ENCODE measurements around the gene MPP4. TPM values are rescaled to one million over a fixed set of nuclear protein-coding genes. Genes with fewer than 3 reads are reported as not detected.

MPP4 gene
- under 1 TPM in 2 of 4 donors, not detected in 2; 0.17 to 0.34 TPM for total RNA-seq
- under 1 TPM; 0.06 to 0.25 (median 0.06) TPM for polyA plus RNA-seq
- long read RNA-seq, donor 1, result 0 reads
- long read RNA-seq, donor 2, result 0 reads

- no peak for ATAC-seq
These were observed at the start of gene MPP4 for GRCh38 chr2:201698588-201699226. MPP4 (minus strand) TSS chr2:201698644; CDS start chr2:201693954, 4,690 bp downstream.

GRCh38 chr2:201746551-201746950 is 48.1 kb upstream of the MPP4 start:
- WGBS, 3 donors, result 84 to 87% (median 85%) methylated on average over 6 of the region's 6 CpGs
- ATAC-seq, result no peak
- DNase-seq, result no peak

More at GRCh38 chr2:201698588-201699226, at the start of gene MPP4:
- Histone ChIP-seq H3K36me3 (ENCODE audit: insufficient read depth in 1 of 2, low read depth in 1 of 2) (peaks cover 3 to 37% of the 10 kb centered on the region in 2 donors), H3K4me1 (no peaks in the 10 kb centered on the region), H3K27me3 (ENCODE audit: insufficient read depth in 3 of 3, low read length in 2 of 3) (no peaks in the 10 kb centered on the region), H3K9me3 (no peaks in the 10 kb centered on the region), H3K27ac (no peak within 1 kb of the TSS), H3K4me3 (no peak within 1 kb of the TSS)
- whole genome bisulfite sequencing, 3 donors, result 22 to 32% (median 25%) methylated on average over 3 of the region's 3 CpGs
- TF ChIP-seq, protein P1, sequence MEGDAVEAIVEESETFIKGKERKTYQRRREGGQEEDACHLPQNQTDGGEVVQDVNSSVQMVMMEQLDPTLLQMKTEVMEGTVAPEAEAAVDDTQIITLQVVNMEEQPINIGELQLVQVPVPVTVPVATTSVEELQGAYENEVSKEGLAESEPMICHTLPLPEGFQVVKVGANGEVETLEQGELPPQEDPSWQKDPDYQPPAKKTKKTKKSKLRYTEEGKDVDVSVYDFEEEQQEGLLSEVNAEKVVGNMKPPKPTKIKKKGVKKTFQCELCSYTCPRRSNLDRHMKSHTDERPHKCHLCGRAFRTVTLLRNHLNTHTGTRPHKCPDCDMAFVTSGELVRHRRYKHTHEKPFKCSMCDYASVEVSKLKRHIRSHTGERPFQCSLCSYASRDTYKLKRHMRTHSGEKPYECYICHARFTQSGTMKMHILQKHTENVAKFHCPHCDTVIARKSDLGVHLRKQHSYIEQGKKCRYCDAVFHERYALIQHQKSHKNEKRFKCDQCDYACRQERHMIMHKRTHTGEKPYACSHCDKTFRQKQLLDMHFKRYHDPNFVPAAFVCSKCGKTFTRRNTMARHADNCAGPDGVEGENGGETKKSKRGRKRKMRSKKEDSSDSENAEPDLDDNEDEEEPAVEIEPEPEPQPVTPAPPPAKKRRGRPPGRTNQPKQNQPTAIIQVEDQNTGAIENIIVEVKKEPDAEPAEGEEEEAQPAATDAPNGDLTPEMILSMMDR (IDR thresholded peaks at IDR 0.05), result no peak
- intact Hi-C loops (cut with DNase I), result no loop called here
- no peak for DNase-seq

DNA sequence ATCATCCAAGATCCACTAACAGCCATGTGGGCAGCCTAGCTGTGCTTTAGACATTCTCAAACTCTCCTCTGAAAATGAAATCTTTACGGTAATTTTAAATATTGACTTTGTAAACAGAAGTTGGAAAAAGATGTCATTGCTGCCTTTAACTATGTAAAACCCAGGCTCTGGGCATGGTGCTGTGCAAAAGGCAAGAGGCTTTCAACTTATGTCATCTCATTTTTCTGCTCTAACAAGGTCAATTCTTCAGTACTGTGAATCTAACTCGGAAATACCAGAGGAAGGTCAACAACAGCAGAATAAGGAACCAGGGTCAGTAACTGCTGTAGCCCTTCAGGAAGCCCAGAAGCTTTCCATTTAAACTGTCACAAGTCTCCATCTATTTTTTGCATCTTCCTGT is 37.0 kb upstream of the MPP4 start:
- intact Hi-C loops (cut with DNase I), result no loop called here
- H3K36me3 ChIP-seq (ENCODE audit: insufficient read depth in 1 of 2, low read depth in 1 of 2), result peaks cover 5 to 89% of the 10 kb centered on the region in 2 donors

More at GRCh38 chr2:201746551-201746950, 48.1 kb upstream of the MPP4 start:
- intact Hi-C loops (cut with DNase I), result no loop called here
- H3K4me3 ChIP-seq, result no peak overlapping the region
- no peaks in the 10 kb centered on the region for H3K4me1 ChIP-seq
- peaks cover 7 to 83% of the 10 kb centered on the region in 2 donors for H3K36me3 ChIP-seq (ENCODE audit: insufficient read depth in 1 of 2, low read depth in 1 of 2)
- no peaks in the 10 kb centered on the region for H3K9me3 ChIP-seq
- H3K27me3 ChIP-seq (ENCODE audit: insufficient read depth in 3 of 3, low read length in 2 of 3), result no peaks in the 10 kb centered on the region
- TF ChIP-seq, protein P1 (IDR thresholded peaks at IDR 0.05), result no peak
- H3K27ac ChIP-seq, result no peak overlapping the region

DNA sequence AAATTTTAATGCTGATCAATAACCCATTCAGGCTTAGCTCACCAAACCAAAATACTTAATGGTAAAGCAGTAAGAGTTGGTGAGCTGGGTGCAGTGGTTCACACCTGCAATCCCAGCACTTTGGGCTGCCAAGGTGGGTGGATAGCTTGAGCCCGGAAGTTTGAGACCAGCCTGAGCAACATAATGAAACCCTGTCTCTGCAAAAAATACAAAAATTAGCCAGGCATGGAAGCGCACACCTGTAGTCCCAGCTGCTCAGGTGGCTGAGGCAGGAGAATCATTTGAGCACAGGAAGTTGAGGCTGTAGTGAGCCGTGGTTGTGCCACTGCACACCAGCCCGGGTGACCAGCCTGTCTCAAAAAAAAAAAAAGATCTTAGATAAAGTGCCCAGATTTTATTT is 35.7 kb upstream of the MPP4 start:
- no peak for DNase-seq
- H3K27ac ChIP-seq, result no peak overlapping the region
- no peak overlapping the region for H3K4me3 ChIP-seq
- no peak for ATAC-seq
- WGBS, 3 donors, result 90 to 95% (median 94%) methylated on average over 4 of the region's 4 CpGs
- no peaks in the 10 kb centered on the region for H3K9me3 ChIP-seq
- intact Hi-C loops (cut with DNase I), result no loop called here
- no peaks in the 10 kb centered on the region for H3K27me3 ChIP-seq (ENCODE audit: insufficient read depth in 3 of 3, low read length in 2 of 3)
- no peaks in the 10 kb centered on the region for H3K4me1 ChIP-seq
- TF ChIP-seq, protein P1 (IDR thresholded peaks at IDR 0.05), result no peak
- H3K36me3 ChIP-seq (ENCODE audit: insufficient read depth in 1 of 2, low read depth in 1 of 2), result peaks cover 5 to 90% of the 10 kb centered on the region in 2 donors

More for the DNA sequence above, 37.0 kb upstream of the MPP4 start:
- ATAC-seq (no peak), DNase-seq (no peak)
- TF ChIP-seq, protein P1 (IDR thresholded peaks at IDR 0.05), result no peak
- 70 to 87% (median 80%) methylated on average over 2 of the region's 2 CpGs for WGBS, 3 donors
- Histone ChIP-seq H3K4me3 (no peak overlapping the region), H3K27ac (no peak overlapping the region), H3K27me3 (ENCODE audit: insufficient read depth in 3 of 3, low read length in 2 of 3) (no peaks in the 10 kb centered on the region), H3K4me1 (no peaks in the 10 kb centered on the region), H3K9me3 (no peaks in the 10 kb centered on the region)

Data from psoas muscle (tissue), 8 donors.